ENCODE data around the gene CCDC74B.
"Not testable (repeated sequence)": the region's sequence is repeated elsewhere in the genome, so short reads cannot be mapped to it uniquely, and the experiment has no call there.

DNA sequence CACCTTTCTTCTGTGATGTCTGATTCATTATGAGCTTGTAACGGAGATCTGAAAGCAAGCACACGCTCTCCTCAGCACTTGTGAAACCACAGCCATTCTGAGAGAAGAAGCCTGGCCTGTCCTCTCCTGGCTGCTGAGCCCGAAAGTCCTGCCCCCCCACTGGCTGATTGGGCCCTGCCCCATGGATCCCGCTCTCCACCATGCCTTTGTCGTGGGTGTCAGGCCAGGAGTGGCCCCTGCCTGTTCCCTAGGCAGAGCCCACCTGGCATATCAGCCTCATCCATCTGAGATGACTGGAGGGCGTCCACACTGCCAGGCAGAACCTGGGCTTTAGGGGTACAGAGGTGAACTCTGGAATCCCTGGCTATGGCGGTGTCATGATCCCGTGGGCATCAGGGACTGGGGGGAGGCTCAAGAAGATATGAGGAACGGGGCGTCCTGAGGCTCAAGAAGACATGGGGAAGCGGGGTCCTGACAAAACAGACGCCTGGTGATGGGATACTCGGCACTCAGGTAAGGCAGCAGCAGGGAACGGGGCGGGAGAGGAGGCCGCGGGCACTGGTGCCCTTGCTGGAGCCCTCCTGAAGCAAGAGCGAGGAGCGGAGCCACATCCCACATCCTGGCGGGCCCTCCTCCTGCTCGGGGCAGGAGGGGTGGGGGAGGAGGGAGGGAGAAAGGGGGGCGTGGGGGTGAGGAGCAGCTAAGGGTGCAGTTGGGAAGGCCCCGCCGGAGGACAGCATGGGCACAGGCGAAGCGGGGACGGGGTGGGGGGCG is 1.5 kb downstream of the CCDC74B start:
- TF ChIP-seq, protein P1, sequence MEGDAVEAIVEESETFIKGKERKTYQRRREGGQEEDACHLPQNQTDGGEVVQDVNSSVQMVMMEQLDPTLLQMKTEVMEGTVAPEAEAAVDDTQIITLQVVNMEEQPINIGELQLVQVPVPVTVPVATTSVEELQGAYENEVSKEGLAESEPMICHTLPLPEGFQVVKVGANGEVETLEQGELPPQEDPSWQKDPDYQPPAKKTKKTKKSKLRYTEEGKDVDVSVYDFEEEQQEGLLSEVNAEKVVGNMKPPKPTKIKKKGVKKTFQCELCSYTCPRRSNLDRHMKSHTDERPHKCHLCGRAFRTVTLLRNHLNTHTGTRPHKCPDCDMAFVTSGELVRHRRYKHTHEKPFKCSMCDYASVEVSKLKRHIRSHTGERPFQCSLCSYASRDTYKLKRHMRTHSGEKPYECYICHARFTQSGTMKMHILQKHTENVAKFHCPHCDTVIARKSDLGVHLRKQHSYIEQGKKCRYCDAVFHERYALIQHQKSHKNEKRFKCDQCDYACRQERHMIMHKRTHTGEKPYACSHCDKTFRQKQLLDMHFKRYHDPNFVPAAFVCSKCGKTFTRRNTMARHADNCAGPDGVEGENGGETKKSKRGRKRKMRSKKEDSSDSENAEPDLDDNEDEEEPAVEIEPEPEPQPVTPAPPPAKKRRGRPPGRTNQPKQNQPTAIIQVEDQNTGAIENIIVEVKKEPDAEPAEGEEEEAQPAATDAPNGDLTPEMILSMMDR (IDR thresholded peaks at IDR 0.05), result not testable (repeated sequence)
- not testable (repeated sequence) for TF ChIP-seq POLR2A (IDR thresholded peaks at IDR 0.05)
